ENCODE data around the gene CNIH1.
"Not testable (repeated sequence)": the region's sequence is repeated elsewhere in the genome, so short reads cannot be mapped to it uniquely, and the experiment has no call there.

CNIH1 gene

GRCh38 chr14:54378893-54379292 is 62.3 kb downstream of the CNIH1 start:
- DNase-seq: not testable (repeated sequence)

GRCh38 chr14:54377501-54377900 is 63.7 kb downstream of the CNIH1 start:
- no peak for DNase-seq

- no peak for DNase-seq
These were observed 66.9 kb downstream of the CNIH1 start for GRCh38 chr14:54374117-54374884.
